NCI-H1105 treated with DMSO at 0.1 percent for 48 hours (cell line): Measurements from ENCODE around the gene HIVEP3.
A peak's percentile ranks its signal among the peaks of the same experiment; 100 is the strongest.

Source experiments
- DNase-seq: peaks from one replicate; lab custom pipeline; 2025; lab: John Stamatoyannopoulos, UW

The HIVEP3 gene

GRCh38 chr1:41813226-41813625 lies 105.5 kb downstream of the HIVEP3 start:
- no peak for DNase-seq

- DNase-seq = no peak
Measured at GRCh38 chr1:41812453-41812852, 106.3 kb downstream of the HIVEP3 start.

- peak; percentile 51 for DNase-seq
Measured at GRCh38 chr1:41812051-41812450, 106.7 kb downstream of the HIVEP3 start.

- no peak for DNase-seq
Measured at GRCh38 chr1:41811051-41811795, 107.5 kb downstream of the HIVEP3 start.

GRCh38 chr1:41810446-41810845 lies 108.3 kb downstream of the HIVEP3 start:
- no peak for DNase-seq

GRCh38 chr1:41809692-41810091 lies 109.0 kb downstream of the HIVEP3 start:
- DNase-seq = no peak

- no peak for DNase-seq
Measured at GRCh38 chr1:41807390-41807789, 111.3 kb downstream of the HIVEP3 start.

- DNase-seq = no peak
Measured at GRCh38 chr1:41806472-41807155, 112.1 kb downstream of the HIVEP3 start.

- DNase-seq = no peak
Measured at GRCh38 chr1:41805771-41806471, 112.8 kb downstream of the HIVEP3 start.

GRCh38 chr1:41804176-41804575 lies 114.5 kb downstream of the HIVEP3 start:
- no peak for DNase-seq

- no peak for DNase-seq
Measured at GRCh38 chr1:41803656-41804055, 115.1 kb downstream of the HIVEP3 start.

- no peak for DNase-seq
Measured at GRCh38 chr1:41802532-41803501, 115.9 kb downstream of the HIVEP3 start.

- no peak for DNase-seq
Measured at GRCh38 chr1:41800311-41800829, 118.4 kb downstream of the HIVEP3 start.

GRCh38 chr1:41799723-41800122 lies 119.0 kb downstream of the HIVEP3 start:
- DNase-seq = no peak

- DNase-seq = no peak
Measured at GRCh38 chr1:41799205-41799604, 119.5 kb downstream of the HIVEP3 start.

- no peak for DNase-seq
Measured at GRCh38 chr1:41795205-41795762, 123.4 kb downstream of the HIVEP3 start.

- DNase-seq = no peak
Measured at GRCh38 chr1:41794031-41794430, 124.7 kb downstream of the HIVEP3 start.

GRCh38 chr1:41792485-41792770 lies 126.3 kb downstream of the HIVEP3 start:
- DNase-seq = no peak

- DNase-seq = no peak
Measured at GRCh38 chr1:41791667-41792484, 126.8 kb downstream of the HIVEP3 start.

- no peak for DNase-seq
Measured at GRCh38 chr1:41790351-41790750, 128.4 kb downstream of the HIVEP3 start.
